Liver (tissue), 3 donors: ENCODE results near the gene SUGT1.

Source experiments
- ATF3 ChIP-seq: IDR thresholded peaks from 2 replicates; pipeline ENCODE4 v1.6.1; 2016; ENCODE audit warnings: antibody characterized with exemption
- CTCF ChIP-seq: fragments of 150-350 bp; IDR thresholded peaks from 2 replicates; pipeline ENCODE4 v1.5.1; 2017; ENCODE audit warnings: improper control_type of control experiment, low read depth, low read length; ENCODE audit not compliant: missing input control
- MAX ChIP-seq: IDR thresholded peaks from 2 replicates; pipeline ENCODE4 v1.6.1; 2016; ENCODE audit warnings: antibody characterized with exemption
- TAF1 ChIP-seq: conservative IDR thresholded peaks from 2 replicates; pipeline ENCODE4 v1.6.1; 2016; ENCODE audit warnings: antibody characterized with exemption, mild to moderate bottlenecking
- donor health status: healthy.
- donor health status: healthy.

DNA sequence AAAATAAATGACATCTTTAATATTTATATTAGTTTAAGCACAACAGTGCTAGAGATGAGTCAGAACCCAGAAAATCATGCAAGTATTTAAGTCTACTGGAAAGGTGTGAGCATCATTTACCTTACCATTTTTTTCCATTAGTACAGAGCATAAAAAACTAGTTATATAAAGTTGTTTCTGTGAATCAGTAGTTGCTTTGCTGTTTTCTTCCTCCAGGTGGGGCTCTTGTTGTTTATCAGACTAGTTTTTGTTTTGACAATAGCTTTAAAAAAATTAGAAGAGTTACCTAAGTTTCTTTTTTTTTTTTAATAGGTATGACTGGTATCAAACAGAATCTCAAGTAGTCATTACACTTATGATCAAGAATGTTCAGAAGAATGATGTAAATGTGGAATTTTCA lies 12.7 kb downstream of the SUGT1 start:
- TF ChIP-seq MAX (no peak), CTCF (peak; percentile 37), ATF3 (no peak), TAF1 (no peak)
